ENCODE data around the gene KRT31.

DNA sequence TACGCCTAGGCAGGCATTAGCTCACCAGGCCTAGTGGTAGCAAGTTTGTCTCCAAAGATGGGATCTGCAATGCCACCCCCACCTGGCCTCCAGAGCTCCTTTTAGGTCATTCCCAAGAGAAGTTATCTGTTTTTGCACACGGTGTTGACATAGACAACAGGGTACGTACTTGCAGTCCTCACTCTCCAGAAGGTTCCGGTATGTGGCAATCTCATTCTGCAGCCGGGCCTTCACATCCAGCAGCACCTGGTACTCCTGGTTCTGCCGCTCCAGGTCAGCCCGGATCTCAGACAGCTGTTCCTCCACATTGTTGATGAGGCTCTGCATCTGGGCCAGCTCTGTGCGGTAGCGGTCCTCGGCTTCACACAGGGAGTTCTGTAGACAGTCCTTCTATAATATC is 9.8 kb upstream of the KRT31 start:
- TF ChIP-seq CTCF (IDR thresholded peaks at IDR 0.05) (no peak), POLR2A (IDR thresholded peaks at IDR 0.05) (no peak)
